ENCODE results near the gene FHOD3. TPM values are rescaled to one million over a fixed set of nuclear protein-coding genes. Genes with fewer than 3 reads are reported as not detected.

Gene FHOD3
- total and polyA plus RNA-seq, 11 donors = 109 to 532 (median 262) TPM

GRCh38 chr18:36391426-36392145 is 94.1 kb downstream of the FHOD3 start:
- 78 to 84% (median 79%) methylated on average over 7 of the region's 7 CpGs for WGBS, 4 donors
- Histone ChIP-seq H3K4me1 (peaks cover 0 to 77% (median 23%) of the 10 kb centered on the region in 12 donors), H3K27me3 (no peaks in the 10 kb centered on the region), H3K4me3 (no peak overlapping the region), H3K9me3 (peaks cover 0 to 19% (median 0%) of the 10 kb centered on the region in 12 donors), H3K36me3 (no peaks in the 10 kb centered on the region), H3K27ac (peak overlapping the region; percentile 54 to 96 (median 86))
- ATAC-seq = no peak
- TF ChIP-seq CTCF (IDR thresholded peaks at IDR 0.05) (no peak), POLR2A (IDR thresholded peaks at IDR 0.05) (no peak)
- no peak for DNase-seq
- intact Hi-C loops (cut with DNase I) = loop anchor here in 2 of 10 donors (5.0 to 10.0 kb wide), 3 partner anchors 73 to 183 kb away; no protein-coding TSS in a partner anchor

GRCh38 chr18:36392164-36392978 is 94.9 kb downstream of the FHOD3 start:
- H3K36me3 ChIP-seq = no peaks in the 10 kb centered on the region
- no peaks in the 10 kb centered on the region for H3K27me3 ChIP-seq
- no peak overlapping the region for H3K4me3 ChIP-seq
- TF ChIP-seq POLR2A (IDR thresholded peaks at IDR 0.05) = no peak
- no peak for TF ChIP-seq CTCF (IDR thresholded peaks at IDR 0.05)
- 37 to 60% (median 51%) methylated on average over 4 of the region's 4 CpGs for WGBS, 4 donors
- H3K4me1 ChIP-seq = peaks cover 0 to 71% (median 23%) of the 10 kb centered on the region in 12 donors
- H3K9me3 ChIP-seq = peaks cover 0 to 21% (median 0%) of the 10 kb centered on the region in 12 donors
- ATAC-seq = peak in 1 of 4 donors; percentile 1
- H3K27ac ChIP-seq = peak overlapping the region; percentile 54 to 96 (median 86)
- intact Hi-C loops (cut with DNase I) = loop anchor here in 2 of 10 donors (5.0 to 10.0 kb wide), 3 partner anchors 72 to 182 kb away; no protein-coding TSS in a partner anchor
- DNase-seq = no peak

GRCh38 chr18:36392979-36393287 is 95.4 kb downstream of the FHOD3 start:
- Histone ChIP-seq H3K9me3 (peaks cover 0 to 21% (median 0%) of the 10 kb centered on the region in 12 donors), H3K36me3 (no peaks in the 10 kb centered on the region), H3K4me1 (peaks cover 0 to 69% (median 23%) of the 10 kb centered on the region in 12 donors), H3K27ac (peak overlapping the region; percentile 54 to 96 (median 86)), H3K4me3 (no peak overlapping the region), H3K27me3 (no peaks in the 10 kb centered on the region)
- DNase-seq = peak in 2 of 5 donors; percentile 52 to 63
- intact Hi-C loops (cut with DNase I) = loop anchor here in 2 of 10 donors (5.0 to 10.0 kb wide), 3 partner anchors 72 to 182 kb away; no protein-coding TSS in a partner anchor
- 40 to 60% (median 51%) methylated on average over 3 of the region's 3 CpGs for WGBS, 4 donors
- peak in 3 of 4 donors; percentile 38 to 71 (median 56) for ATAC-seq
- TF ChIP-seq CTCF (IDR thresholded peaks at IDR 0.05) = no peak
- no peak for TF ChIP-seq POLR2A (IDR thresholded peaks at IDR 0.05)

- no peak overlapping the region for H3K4me3 ChIP-seq
- peaks cover 0 to 21% (median 0%) of the 10 kb centered on the region in 12 donors for H3K9me3 ChIP-seq
- H3K27ac ChIP-seq = peak overlapping the region in 10 of 12 donors; percentile 59 to 96 (median 88)
- ATAC-seq = no peak
- WGBS, 4 donors = 80 to 92% (median 90%) methylated on average over 3 of the region's 3 CpGs
- peaks cover 0 to 69% (median 23%) of the 10 kb centered on the region in 12 donors for H3K4me1 ChIP-seq
- intact Hi-C loops (cut with DNase I) = loop anchor here in 2 of 10 donors (5.0 to 10.0 kb wide), 3 partner anchors 70 to 180 kb away; no protein-coding TSS in a partner anchor
- no peaks in the 10 kb centered on the region for H3K27me3 ChIP-seq
- DNase-seq = no peak
- no peaks in the 10 kb centered on the region for H3K36me3 ChIP-seq
- TF ChIP-seq POLR2A (IDR thresholded peaks at IDR 0.05) = no peak
- no peak for TF ChIP-seq CTCF (IDR thresholded peaks at IDR 0.05)
Observed at GRCh38 chr18:36394486-36394885, 97.0 kb downstream of the FHOD3 start.
